Activated CD8-positive, alpha-beta memory T cell treated with anti-CD3 and anti-CD28 coated beads for 48 hours (primary cell): ENCODE measurements around the gene ADCY4.
A peak's percentile ranks its signal among the peaks of the same experiment; 100 is the strongest.

Experiments used
- DNase-seq, 3 experiments: peaks; one replicate each; pipeline ENCODE4 v3.0.0-alpha.2; 2020; ENCODE audit warnings: low read depth in 2 of 3, low spot score in 2 of 3

ADCY4 gene

DNA sequence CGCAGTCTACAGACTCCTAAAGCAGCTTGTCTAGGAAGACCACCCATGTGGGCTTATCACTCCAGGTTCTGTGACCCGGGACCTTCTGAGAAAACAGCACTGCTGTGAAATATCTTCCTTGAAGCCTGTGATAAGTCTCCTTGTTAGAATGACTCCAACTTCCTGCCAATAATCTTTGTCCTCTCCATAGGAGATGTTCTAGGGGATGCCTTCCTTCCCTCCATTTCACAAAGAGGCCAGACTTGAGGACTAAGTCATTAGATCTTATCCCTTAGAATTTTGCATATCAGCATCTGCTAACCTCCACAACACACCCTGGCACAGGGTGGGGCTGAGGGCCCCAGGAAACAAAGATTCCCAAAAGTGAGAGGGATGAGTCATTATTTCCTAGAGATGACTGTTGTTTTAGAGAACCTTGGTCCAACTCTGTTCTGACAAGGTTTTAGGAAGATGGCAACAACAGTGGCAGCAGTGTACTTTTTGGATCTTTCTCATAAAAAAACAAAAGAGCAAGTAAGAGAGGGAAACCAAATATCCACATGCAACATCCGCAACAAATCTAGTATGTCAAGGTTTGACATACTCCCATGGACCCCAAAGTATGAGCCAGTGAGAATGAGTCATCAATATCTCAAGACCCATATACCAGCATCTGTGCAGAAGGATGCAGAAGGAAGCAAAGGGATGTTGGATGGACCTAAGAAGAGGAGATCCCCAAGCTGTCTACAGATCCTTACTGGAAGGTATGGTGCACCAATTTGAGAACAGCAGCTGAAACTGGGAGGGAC lies 17.5 kb downstream of the ADCY4 start:
- no peak for DNase-seq

DNA sequence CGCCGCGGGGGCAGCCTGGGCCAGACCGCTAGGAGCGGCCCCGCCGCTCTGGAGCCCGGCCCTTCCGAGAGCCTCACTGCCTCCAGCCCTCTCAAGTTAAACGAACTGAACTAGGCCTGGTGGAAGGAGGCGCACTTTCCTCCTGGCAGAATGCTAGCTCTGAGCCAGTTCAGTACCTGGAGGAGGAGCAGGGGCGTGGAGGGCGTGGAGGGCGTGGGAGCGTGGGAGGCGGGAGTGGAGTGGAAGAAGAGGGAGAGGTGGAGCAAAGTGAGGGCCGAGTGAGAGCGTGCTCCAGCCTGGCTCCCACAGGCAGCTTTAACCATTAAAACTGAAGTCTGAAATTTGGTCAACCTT lies 18.3 kb downstream of the ADCY4 start:
- no peak for DNase-seq

DNA sequence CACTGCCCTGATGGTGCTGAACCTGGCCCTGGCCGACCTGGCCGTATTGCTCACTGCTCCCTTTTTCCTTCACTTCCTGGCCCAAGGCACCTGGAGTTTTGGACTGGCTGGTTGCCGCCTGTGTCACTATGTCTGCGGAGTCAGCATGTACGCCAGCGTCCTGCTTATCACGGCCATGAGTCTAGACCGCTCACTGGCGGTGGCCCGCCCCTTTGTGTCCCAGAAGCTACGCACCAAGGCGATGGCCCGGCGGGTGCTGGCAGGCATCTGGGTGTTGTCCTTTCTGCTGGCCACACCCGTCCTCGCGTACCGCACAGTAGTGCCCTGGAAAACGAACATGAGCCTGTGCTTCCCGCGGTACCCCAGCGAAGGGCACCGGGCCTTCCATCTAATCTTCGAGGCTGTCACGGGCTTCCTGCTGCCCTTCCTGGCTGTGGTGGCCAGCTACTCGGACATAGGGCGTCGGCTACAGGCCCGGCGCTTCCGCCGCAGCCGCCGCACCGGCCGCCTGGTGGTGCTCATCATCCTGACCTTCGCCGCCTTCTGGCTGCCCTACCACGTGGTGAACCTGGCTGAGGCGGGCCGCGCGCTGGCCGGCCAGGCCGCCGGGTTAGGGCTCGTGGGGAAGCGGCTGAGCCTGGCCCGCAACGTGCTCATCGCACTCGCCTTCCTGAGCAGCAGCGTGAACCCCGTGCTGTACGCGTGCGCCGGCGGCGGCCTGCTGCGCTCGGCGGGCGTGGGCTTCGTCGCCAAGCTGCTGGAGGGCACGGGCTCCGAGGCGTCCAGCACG lies 18.9 kb downstream of the ADCY4 start:
- no peak for DNase-seq

DNA sequence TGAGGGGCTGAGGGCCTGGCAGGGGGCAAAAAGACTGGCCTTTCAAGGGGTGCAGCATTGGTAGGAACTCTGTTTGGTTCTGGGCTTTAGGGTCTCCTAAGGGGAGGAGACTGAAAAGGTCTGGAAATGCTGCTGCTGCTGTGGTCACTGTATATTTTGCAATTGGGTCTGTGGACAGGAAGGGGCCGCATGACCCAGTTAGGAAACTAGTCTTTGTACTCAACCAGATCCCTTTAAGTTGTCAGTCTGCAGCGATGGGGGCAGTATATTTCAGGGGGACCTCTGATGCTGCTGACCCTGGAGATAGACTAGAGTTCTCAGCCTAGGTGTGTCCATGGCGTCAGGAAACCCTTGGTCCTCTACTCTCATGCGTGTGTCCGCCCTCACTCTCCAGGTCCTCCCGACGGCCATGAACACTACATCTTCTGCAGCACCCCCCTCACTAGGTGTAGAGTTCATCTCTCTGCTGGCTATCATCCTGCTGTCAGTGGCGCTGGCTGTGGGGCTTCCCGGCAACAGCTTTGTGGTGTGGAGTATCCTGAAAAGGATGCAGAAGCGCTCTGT lies 19.5 kb downstream of the ADCY4 start:
- DNase-seq, result no peak

DNA sequence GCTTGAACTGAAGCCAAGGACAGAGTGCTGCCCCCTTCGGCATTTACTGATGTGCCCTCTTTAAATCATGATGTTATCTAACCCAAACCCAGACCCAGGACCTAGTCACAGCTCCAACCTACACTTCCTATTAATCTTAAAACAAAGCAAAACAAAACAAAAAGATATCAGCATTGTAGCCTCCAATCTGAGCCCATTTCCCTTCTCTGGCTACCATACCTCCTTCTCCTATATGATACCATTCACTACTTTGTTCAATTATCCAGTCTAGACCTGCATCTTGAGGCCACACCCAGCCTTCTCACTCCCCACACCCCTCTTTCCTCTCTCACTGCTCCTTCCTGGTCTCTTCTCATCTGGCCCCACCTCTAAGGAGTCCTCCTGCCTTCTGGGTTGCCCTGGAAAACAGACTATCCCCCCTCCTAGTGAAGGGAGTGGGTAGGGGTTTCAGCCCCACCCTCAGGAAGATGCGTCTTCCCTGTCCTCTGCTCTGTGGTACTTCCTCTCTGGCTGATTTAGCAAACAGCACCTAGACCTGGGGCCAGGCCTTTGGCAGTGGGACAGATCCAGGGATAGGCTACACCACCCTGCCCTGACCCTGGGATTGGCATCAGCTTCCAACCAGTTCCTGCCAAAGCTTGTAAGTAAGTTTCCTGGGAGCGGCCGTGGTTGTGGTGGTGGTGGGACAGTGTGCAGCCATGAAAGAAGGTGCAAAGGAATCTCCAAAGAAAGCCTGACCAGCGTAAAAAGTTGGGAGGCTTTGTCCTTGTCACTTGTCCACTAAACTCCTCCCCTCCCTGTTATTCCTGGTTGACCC lies 20.3 kb downstream of the ADCY4 start:
- DNase-seq, result no peak

DNA sequence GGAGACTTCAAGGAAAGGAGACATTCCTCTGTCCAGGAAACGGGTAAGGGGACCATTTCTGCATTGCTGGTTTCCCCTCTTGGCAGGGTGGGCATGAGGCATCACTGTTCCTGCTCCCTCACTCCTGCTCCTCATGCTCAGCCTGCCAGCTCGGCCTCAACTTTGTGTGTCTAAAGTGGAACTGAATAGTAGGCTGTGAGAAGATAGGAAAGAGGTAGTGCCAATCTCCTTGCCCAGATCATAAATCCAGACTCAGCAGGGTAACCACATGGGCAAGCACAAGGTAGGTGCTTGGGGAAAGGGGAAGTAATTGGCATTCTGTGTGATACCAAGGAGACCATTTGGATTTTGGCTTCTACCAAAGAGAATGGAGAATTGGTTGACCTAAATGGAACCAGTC lies 21.0 kb downstream of the ADCY4 start:
- DNase-seq, result no peak

DNA sequence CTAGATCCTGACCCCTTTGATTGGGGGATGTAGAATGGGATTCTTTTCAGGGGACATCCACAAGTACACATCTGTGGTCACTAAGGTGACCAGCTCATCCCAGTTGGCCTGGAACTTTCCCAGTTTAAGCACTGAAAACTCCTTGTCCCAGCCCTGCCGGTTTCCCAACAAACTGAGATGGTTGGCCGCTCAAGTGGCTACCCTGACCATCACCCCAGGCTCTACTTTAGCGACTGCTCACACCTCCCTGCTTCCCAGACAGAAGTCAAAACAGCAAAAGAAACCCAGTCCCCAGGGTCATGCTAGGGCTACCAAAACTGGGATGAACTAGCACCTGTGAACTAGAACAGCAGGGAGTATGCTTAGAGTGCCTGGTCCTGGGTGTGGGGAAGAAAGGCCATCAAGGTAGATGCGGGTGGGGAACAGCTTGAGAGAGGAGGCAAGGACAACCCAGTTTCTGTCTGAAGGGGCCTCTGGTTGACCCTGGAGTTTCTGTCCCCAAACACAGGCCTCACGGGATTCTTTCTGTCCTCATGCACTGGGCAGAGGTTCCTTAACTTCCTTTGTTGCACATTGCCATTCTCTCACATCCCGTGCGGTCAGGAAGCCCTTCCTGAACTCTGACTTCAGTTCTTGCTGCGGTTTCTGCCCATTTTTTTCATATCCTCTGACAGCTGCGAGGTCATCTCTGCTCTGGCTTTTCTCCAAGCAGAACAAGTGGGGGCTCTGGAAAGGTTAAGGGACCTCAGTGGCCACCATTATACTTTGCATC lies 21.9 kb downstream of the ADCY4 start:
- DNase-seq, result no peak

DNA sequence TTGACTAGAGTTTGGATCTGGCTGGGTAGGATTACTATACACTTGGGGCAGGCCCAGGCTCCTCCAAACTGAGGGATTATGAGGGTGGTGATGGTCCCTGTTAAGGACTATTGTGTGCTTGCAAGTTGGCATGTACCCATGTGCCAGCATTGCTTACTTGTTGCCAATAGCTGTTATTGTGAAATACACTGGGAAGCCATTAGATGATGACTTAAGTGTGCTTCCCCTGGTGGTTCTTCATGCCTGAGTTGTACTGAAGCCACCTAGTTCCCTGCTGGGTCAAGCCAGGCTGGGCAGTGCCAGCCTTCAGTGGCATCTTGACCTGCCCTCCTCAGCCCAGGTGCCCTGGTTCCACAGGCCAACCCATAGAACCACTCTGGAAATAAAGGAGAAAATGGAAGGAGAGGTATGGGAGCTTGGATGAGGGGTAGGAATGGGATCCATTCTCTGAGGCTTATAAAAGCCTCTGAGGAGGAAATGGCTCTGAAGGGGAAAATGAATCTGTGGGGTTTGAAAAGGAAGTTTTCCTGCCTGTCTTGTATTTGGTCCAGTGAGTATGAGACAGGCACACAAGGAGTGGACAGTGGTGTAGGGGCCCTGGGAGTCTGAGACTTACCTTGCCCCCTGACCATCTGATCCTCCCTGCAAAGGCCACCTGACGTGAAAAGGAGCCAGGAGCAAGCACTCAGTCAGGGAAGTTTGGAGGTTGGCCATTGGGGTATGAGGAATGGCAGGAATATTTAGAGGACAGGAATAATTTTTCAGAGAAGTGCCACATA lies 22.8 kb downstream of the ADCY4 start:
- DNase-seq, result no peak

DNA sequence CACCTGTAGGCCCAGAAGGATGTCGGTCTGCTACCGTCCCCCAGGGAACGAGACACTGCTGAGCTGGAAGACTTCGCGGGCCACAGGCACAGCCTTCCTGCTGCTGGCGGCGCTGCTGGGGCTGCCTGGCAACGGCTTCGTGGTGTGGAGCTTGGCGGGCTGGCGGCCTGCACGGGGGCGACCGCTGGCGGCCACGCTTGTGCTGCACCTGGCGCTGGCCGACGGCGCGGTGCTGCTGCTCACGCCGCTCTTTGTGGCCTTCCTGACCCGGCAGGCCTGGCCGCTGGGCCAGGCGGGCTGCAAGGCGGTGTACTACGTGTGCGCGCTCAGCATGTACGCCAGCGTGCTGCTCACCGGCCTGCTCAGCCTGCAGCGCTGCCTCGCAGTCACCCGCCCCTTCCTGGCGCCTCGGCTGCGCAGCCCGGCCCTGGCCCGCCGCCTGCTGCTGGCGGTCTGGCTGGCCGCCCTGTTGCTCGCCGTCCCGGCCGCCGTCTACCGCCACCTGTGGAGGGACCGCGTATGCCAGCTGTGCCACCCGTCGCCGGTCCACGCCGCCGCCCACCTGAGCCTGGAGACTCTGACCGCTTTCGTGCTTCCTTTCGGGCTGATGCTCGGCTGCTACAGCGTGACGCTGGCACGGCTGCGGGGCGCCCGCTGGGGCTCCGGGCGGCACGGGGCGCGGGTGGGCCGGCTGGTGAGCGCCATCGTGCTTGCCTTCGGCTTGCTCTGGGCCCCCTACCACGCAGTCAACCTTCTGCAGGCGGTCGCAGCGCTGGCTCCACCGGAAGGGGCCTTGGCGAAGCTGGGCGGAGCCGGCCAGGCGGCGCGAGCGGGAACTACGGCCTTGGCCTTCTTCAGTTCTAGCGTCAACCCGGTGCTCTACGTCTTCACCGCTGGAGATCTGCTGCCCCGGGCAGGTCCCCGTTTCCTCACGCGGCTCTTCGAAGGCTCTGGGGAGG lies 23.9 kb downstream of the ADCY4 start, which contains the start of gene LTB4R:
Gene LTB4R (plus strand): TSS at position 857 of the 959 bp plus-strand sequence. CDS start 4,150 bp downstream, outside the sequence.
- DNase-seq, result peak in 1 of 3 experiments; percentile 44

DNA sequence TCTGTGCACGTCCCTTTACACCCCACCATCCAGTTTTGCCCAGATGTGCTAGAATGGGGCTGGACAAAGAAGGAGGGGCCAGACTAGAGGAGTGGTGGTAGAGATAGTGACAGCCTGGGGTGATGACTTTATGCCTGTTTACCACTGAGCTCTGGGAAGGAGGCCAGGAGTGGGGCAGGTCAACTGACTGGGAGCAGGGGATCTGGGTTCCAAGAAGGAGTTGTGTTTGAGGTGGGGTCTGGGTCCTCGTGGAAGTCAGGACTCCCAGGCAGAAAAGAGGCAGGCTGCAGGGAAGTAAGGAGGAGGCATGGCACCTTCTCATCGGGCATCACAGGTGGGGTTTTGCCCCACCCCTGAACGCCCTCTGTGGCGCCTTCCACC lies 24.6 kb downstream of the ADCY4 start:
- DNase-seq, result no peak

DNA sequence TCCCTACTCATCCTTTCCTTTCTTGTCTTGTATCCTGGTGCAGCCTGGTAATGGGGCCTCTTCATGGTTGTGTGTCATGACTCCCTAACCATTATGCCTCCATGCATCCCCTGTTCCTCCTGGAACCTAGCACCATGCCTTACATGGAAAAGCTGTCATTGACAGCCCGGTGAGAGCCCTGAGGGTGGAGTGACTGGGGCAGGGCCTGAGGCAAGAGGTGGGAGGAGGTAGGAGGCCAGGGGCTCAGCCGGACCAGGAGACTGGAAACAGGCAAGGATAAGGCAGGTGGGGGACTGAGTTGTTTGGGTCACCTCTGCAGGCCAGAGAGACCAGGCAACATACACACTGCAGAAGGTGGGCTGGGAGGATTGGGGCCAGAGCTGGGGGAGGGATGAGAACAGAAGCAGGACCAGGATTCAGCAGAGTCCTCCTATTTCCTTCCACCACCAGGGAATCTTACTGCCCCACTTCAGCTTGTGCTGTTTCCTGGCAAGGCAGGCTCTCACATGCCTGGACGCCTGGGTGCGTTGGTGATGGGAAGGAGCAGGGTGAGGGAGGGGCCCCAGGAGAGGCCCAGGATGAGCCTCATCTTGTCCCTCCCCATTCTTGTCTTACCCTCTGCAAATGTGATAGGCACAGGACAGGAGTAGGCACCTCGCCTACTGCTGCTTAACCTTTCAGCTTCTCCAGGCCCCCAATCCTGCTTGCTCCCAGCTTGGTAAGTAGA lies 25.2 kb downstream of the ADCY4 start, which contains the start of gene LTB4R2:
Gene LTB4R2 (plus strand): TSS at position 603 of the 727 bp plus-strand sequence. CDS start 525 bp downstream, outside the sequence.
- no peak for DNase-seq

DNA sequence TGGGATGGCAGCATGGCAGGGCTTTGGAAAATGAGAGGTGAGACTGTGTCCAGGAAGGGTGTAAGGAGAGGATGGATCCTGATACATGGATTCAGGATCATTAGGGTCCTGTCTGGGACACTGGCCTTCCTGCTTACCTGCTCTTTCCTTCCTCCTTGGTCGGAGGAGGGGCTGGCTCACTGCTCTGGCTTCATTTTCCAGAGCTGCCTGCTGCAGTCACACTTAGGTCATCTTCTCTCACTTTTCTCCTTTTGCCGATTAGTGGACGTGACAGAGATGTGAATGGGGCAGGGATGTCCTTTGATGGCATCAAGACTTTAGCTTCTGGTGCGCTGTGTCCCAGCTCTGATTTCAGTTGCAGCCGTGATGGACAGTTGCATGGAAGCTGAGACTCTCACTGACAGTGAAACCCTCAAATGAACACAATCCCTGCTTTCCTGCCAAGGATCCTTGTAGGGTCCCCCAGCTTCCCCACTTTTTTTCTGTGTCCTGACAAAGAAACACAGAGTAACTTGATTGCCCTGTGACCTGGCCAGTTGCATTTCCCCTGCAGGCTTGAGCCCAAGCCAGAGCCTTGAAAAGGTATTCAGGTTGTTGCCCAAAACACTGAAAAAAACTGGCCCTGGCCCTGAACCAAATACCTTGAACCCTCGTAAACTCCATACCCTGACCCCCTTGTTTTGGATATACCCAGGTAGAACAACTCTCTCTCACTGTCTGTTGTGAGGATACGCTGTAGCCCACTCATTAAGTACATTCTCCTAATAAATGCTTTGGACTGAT lies 26.3 kb downstream of the ADCY4 start:
- no peak for DNase-seq

DNA sequence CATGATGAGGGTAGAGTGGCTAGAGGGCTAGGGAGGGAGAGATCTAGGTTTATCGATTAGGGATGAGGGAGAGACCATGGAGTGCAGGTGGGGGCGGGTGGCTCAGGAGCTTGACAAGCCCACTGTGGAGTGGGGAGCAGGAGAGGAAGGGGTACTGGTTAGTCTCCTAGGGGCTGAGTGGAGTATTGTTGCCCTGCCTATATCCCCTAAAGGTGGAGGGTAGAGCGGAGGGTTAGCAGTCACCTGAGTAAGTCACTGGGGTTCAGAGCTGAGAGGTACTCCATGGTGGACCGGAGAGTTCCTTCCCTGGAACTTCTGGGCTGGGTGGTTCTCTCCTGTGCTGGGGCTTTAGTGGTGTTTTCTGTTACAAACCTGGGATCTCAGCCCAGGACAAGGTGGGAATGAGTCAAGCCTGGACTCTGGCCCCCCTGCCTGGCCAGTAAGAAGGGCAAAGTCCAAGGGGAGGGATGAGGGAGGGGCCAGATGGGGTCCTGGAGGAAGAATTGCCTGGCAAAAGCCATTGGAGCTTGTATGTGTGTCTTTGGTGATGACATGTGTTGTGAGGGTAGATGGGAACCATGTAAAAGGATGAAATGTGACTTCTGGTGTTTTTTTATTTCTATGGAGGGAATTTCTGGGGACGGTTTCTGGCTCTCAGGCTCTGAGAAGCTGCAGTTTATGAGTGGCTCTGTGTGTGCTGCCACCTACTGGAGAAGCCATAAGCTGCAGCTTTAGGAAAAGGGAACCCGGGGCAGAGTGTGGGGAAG lies 27.1 kb downstream of the ADCY4 start, which contains the start of gene CIDEB:
Gene CIDEB (minus strand): TSS at position 403 of the 767 bp plus-strand sequence. CDS start 119 bp downstream, at position 284.
- no peak for DNase-seq

DNA sequence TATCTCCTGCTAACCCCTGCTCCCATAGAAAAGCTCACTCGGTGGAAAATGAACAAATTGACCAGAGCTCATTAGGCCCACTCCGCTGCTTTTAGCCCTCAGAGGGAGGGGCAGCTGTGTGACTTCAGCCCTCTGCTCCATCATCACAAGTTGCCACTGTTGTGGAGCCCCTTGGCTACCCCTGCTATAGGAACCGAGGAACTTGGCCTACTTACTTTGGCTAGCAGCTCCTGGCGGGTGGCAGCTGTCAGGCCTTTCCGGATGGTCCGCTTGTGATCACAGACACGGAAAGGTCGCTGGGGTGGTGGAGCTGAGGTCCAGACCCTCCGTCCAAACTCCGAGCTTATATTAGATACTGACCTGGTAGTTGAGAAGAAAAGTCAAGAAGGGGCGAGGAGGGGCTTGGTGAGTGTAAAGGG lies 27.7 kb downstream of the ADCY4 start:
- DNase-seq, result no peak

DNA sequence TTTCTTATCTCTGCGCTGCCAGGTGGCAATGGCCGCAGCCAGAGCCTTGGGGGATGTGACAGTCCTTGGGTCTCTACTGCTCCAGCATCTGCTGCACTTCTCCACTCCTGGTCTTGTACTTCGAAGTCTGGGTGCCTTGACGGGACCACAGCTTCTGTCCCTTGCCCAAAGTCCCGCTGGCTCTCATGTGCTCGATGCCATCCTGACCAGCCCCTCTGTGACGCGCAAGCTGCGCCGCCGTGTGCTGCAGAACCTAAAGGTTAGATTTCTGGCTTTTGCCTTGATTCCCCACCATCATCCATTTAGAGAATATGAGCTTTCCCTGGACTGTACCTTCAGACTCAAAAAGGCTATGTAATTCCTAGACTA lies 30.9 kb downstream of the ADCY4 start:
- no peak for DNase-seq

DNA sequence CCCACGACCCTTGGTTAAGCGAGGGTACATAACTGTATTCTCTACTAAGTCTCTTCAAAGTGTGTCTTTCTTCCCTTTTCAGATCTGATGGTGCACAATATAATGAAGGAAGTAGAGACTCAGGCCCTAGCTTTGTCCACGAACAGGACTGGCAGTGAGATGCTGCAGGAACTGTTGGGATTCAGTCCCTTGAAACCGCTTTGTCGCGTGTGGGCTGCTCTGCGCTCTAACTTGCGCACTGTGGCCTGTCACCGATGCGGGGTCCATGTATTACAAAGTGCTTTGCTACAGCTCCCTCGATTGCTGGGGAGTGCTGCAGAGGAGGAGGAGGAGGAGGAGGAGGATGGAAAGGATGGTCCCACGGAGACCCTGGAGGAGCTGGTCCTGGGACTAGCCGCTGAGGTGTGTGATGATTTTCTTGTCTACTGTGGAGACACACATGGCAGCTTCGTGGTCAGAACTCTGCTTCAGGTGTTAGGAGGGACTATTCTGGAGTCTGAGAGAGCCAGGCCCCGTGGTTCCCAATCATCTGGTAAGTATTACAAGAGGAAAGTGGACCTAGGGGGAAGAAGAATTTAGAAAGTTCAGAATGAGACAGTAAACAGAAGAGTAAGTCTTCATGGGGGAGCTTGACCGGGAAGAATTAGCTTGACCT lies 34.4 kb downstream of the ADCY4 start:
- no peak for DNase-seq
